IPS-20b (cell line): Measurements from ENCODE around the gene TTC39A.

ENCODE experiments used
- H3K27ac ChIP-seq: one replicate; pipeline ENCODE4 v1.5.1; 2013; ENCODE audit warnings: low read length
- H3K27me3 ChIP-seq: 2 replicates; pipeline ENCODE4 v1.6.1; 2013; ENCODE audit warnings: mild to moderate bottlenecking, low read length, inconsistent platforms; ENCODE audit not compliant: insufficient read depth
- H3K36me3 ChIP-seq: 2 replicates; pipeline ENCODE4 v1.6.1; 2013; ENCODE audit warnings: low read depth, mild to moderate bottlenecking, inconsistent platforms, low read length, moderate library complexity; ENCODE audit not compliant: insufficient read depth
- H3K4me1 ChIP-seq: 2 replicates; pipeline ENCODE4 v1.6.1; 2013; ENCODE audit warnings: mild to moderate bottlenecking, control low read depth, inconsistent platforms, low read length, moderate library complexity; ENCODE audit not compliant: insufficient read depth
- H3K4me3 ChIP-seq: 2 replicates; pipeline ENCODE4 v1.5.1; 2013; ENCODE audit warnings: mild to moderate bottlenecking, low read length, inconsistent platforms
- H3K9ac ChIP-seq: 2 replicates; pipeline ENCODE4 v1.6.1; 2013; ENCODE audit warnings: low read depth, mild to moderate bottlenecking, inconsistent platforms, low read length, moderate library complexity
- H3K9me3 ChIP-seq: 2 replicates; pipeline ENCODE4 v1.6.1; 2013; ENCODE audit warnings: mild to moderate bottlenecking, low read depth, low read length, inconsistent platforms; ENCODE audit not compliant: insufficient read depth

Gene TTC39A

DNA sequence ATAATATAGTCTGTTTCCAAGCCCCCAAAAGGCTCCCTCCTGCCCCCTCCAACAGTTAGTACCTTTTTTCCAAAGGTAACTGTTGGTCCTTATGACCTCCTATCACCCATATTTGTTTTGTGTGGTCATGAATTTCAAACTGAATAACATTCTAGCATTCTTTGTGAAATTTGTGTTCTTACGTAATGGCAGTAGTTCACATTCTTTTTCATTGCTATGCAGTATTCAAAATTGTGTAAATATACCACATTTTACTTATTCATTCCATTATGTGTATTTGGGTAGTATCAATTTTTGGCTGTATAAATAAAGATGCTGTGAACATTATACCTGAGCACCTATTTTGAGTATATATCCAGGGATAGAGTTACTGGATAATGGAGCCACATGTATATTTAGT lies 80.9 kb downstream of the TTC39A start:
- Histone ChIP-seq H3K9ac (no peak overlapping the region), H3K4me1 (no peaks in the 10 kb centered on the region), H3K27ac (no peak overlapping the region), H3K27me3 (no peaks in the 10 kb centered on the region), H3K4me3 (no peak overlapping the region), H3K9me3 (no peaks in the 10 kb centered on the region), H3K36me3 (no peaks in the 10 kb centered on the region)

DNA sequence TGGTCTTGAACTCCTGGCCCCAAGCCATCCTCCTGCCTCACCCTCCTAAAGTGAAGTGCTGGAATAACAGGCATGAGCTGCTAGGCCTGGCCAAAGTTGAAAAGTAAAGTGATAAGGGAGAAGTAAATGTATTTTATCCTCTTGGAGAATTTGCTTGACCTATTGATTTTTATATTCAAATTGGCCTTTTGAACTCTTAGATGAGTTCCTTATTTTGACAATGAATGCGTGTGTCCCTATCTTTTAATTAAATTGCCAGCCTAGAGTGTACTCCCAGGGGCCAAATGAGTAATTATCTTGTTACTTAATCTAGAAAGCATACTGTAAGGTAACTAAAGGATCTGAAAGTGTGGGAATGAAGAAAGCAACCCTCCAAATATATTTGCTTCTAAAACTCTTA lies 82.9 kb downstream of the TTC39A start:
- H3K4me3 ChIP-seq: no peak overlapping the region
- H3K36me3 ChIP-seq: no peaks in the 10 kb centered on the region
- H3K4me1 ChIP-seq: no peaks in the 10 kb centered on the region
- H3K27ac ChIP-seq: no peak overlapping the region
- no peaks in the 10 kb centered on the region for H3K9me3 ChIP-seq
- H3K27me3 ChIP-seq: no peaks in the 10 kb centered on the region
- no peak overlapping the region for H3K9ac ChIP-seq

DNA sequence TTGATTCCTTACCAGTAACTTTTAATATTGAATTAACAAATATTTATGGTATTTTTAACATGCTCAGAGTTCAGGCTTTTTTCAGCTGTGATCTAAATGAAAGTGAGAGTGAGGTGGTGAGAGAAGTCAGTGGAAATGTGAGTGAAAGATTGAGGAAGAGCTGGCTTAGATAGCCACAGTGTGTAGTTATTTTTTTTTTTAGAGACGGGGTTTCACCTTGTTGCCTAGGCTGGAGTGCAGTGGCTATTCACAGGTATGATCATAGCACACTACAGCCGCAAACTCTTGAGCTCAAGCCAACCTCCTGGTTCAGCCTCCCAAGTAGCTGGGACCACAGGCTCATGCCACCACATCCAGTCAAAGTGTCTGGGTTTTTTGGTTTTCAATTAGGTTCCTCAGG lies 83.3 kb downstream of the TTC39A start:
- no peak overlapping the region for H3K27ac ChIP-seq
- H3K9ac ChIP-seq: no peak overlapping the region
- H3K4me1 ChIP-seq: no peaks in the 10 kb centered on the region
- H3K36me3 ChIP-seq: no peaks in the 10 kb centered on the region
- H3K9me3 ChIP-seq: no peaks in the 10 kb centered on the region
- no peak overlapping the region for H3K4me3 ChIP-seq
- no peaks in the 10 kb centered on the region for H3K27me3 ChIP-seq

DNA sequence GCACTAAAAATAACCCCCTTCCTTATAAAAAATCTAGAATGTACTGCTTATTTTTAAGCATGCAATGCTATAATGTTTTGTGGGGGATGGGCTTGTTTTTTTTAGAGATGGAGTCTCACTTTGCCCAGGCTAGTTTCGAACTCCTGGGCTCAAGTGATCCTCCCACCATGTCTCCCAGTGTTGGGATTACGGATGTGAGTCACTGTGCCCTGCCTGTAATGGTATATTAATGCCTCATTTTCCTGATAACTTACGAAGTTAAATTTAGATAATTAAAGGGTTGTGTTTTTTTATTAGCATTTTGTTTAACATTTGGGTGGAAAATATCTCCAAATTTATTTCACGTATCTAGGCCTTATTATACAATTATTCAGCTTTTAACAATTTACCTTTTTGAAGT lies 87.8 kb downstream of the TTC39A start:
- H3K9ac ChIP-seq: no peak overlapping the region
- H3K4me1 ChIP-seq: peaks cover 8% of the 10 kb centered on the region
- H3K4me3 ChIP-seq: no peak overlapping the region
- no peak overlapping the region for H3K27ac ChIP-seq
- no peaks in the 10 kb centered on the region for H3K9me3 ChIP-seq
- no peaks in the 10 kb centered on the region for H3K36me3 ChIP-seq
- no peaks in the 10 kb centered on the region for H3K27me3 ChIP-seq

DNA sequence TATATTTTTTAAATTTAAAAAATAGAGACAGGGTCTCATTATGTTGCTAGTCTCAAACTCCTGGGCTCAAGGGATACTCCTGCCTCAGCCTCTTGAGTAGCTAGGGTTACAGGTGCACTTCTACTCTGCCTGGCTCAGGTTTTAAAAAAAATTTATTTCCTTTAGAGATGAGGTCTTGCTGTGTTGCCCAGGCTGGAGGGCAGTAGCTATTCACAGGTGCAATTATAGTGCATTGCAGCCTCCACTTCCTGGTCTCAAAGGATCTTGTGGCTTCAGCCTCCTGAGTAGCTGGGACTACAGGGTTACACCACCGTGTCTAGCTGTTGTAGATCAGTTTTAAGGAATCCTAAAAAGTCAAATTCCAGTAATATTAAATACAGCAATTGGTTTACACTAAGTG lies 89.2 kb downstream of the TTC39A start:
- Histone ChIP-seq H3K36me3 (no peaks in the 10 kb centered on the region), H3K27me3 (no peaks in the 10 kb centered on the region), H3K9me3 (no peaks in the 10 kb centered on the region), H3K4me3 (no peak overlapping the region), H3K4me1 (peaks cover 8% of the 10 kb centered on the region), H3K9ac (no peak overlapping the region), H3K27ac (no peak overlapping the region)

DNA sequence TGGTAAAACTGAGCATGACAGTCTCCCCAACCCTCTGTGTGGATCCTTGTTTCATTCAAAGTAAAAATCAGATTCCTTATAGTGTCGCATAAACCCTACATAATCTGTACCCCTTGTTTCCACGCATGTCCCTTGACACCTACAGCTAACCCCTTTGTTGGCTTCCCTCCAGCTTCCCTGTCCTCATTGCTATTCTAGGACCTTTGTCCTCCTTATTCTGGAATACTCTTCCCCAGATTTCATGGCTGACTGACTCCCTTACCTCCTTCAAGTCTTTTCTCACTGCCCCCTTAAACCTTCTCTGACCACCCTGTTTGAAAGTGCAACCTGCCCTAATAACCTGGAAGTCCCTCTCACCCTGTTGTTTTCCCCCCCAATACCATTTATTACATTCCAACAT lies 90.3 kb downstream of the TTC39A start:
- H3K9me3 ChIP-seq: no peaks in the 10 kb centered on the region
- H3K27me3 ChIP-seq: peaks cover 6% of the 10 kb centered on the region; the same call in 1 of the 2 replicates
- H3K4me1 ChIP-seq: peaks cover 10% of the 10 kb centered on the region
- H3K27ac ChIP-seq: no peak overlapping the region
- H3K9ac ChIP-seq: no peak overlapping the region
- no peak overlapping the region for H3K4me3 ChIP-seq
- H3K36me3 ChIP-seq: no peaks in the 10 kb centered on the region

DNA sequence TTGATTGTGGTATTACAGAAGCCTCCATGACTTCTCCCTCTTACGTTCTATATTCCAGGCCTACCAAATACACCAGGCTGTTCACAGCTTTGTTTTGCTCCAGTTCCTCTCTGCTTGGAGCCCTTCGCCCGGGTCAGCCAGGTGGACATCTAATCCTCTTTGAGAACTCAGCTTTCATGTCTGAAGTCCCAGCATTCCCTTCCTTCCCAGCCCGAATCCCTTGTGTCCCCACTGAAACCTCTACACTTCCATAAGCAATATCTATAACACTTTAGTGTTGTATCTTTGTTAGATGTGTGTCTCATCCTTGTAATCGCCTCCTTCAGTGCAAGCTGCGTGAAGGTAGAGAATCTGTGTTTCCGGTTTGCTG lies 92.3 kb downstream of the TTC39A start:
- Histone ChIP-seq H3K27ac (no peak overlapping the region), H3K27me3 (peaks cover 11% of the 10 kb centered on the region; the same call in 1 of the 2 replicates), H3K4me1 (peaks cover 10% of the 10 kb centered on the region), H3K9ac (peak overlapping the region; percentile 60; the same call in 1 of the 2 replicates), H3K9me3 (no peaks in the 10 kb centered on the region), H3K4me3 (peak overlapping the region; percentile 98), H3K36me3 (no peaks in the 10 kb centered on the region)

DNA sequence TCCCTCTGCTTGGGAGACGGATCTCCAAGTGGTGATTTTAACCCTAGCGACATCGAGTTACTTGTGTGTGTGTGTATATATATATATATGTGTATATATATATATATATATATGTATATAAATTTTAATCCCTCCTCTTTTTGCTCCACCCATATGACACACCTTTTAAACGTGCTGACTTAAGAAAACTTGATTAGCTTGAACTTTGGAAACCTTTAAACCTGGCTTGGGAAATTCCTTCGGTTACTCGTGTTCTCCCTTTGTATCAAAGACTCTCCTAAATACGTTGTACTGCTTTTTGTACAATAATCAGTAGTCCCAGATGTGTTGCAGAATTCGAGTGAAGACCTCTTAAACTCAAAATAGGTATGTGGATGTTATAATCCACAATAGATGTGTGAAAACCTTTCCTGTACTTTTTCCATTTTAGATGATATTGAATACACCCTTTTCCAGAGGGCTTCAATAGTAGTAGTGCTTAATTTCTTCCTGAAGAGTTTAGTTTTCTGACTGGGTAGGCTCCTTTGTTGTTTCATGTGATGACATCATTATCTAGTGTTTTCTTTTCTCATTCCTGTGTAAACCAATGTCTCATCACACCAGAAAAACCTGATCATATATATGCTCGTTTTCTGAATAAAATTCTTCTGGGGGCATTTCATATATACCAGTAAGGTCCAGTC lies 92.9 kb downstream of the TTC39A start:
- H3K4me3 ChIP-seq: peak overlapping the region; percentile 98
- peaks cover 10% of the 10 kb centered on the region for H3K4me1 ChIP-seq
- peaks cover 11% of the 10 kb centered on the region; the same call in 1 of the 2 replicates for H3K27me3 ChIP-seq
- H3K27ac ChIP-seq: peak overlapping the region; percentile 96
- peak overlapping the region; percentile 91; the same call in 1 of the 2 replicates for H3K9ac ChIP-seq
- H3K9me3 ChIP-seq: no peaks in the 10 kb centered on the region
- H3K36me3 ChIP-seq: no peaks in the 10 kb centered on the region
